HEK293 (cell line): Measurements from ENCODE around the gene THSD7A.

ENCODE experiments used
- CTCF ChIA-PET: fragments of 350-600 bp; formaldehyde crosslinking; extraction: SDS; loops from one replicate; lab custom pipeline; 2021; ENCODE audit warnings: antibody characterized with exemption; lab: Yijun Ruan, JAX
- POLR2A ChIA-PET: fragments of 300-600 bp; formaldehyde crosslinking; extraction: SDS; loops from one replicate; lab custom pipeline; 2020; ENCODE audit warnings: antibody characterized with exemption, inconsistent platforms; lab: Yijun Ruan, JAX
- H3K27ac ChIP-seq: fragments of 200-500 bp; sonication (Bioruptor generic); 2 replicates; pipeline ENCODE4 v1.5.1; 2014; ENCODE audit warnings: low read depth, low read length, control low read depth, inconsistent platforms; ENCODE audit errors: extremely low read depth
- H3K36me3 ChIP-seq, 2 experiments: fragments of 200-500 bp in 1 of 2; sonication (Bioruptor generic) in 1 of 2; 1 replicate in 1 of 2; 2 replicates in 1 of 2; pipeline ENCODE4 v1.5.1; 2014 to 2017; ENCODE audit warnings: inconsistent platforms in 2 of 2, low read length in 2 of 2; ENCODE audit not compliant: control insufficient read depth in 2 of 2, insufficient read depth in 1 of 2
- H3K4me1 ChIP-seq: fragments of 200-500 bp; sonication (Bioruptor generic); 2 replicates; pipeline ENCODE4 v1.5.1; 2014; ENCODE audit warnings: mild to moderate bottlenecking, low read length, inconsistent platforms; ENCODE audit not compliant: control insufficient read depth, insufficient read depth
- H3K4me3 ChIP-seq: 2 replicates; pipeline ENCODE4 v1.5.1; 2011; ENCODE audit warnings: low read depth, mild to moderate bottlenecking, control low read depth, low read length, moderate library complexity
- H3K9me3 ChIP-seq: fragments of 200-500 bp; sonication (Bioruptor generic); 2 replicates; pipeline ENCODE4 v1.5.1; 2014; ENCODE audit warnings: low read depth, low read length, inconsistent platforms; ENCODE audit not compliant: control insufficient read depth, insufficient read depth
- GLIS1 ChIP-seq: fragments of 450-650 bp; formaldehyde crosslinking; IDR thresholded peaks from 2 replicates; pipeline ENCODE4 v1.5.1; 2016; ENCODE audit warnings: missing biosample characterization, missing genetic modification characterization
- SCRT1 ChIP-seq: fragments of 450-650 bp; formaldehyde crosslinking; IDR thresholded peaks from 2 replicates; pipeline ENCODE4 v1.5.1; 2016; ENCODE audit warnings: missing biosample characterization, missing genetic modification characterization, borderline replicate concordance
- WT1 ChIP-seq: fragments of 450-650 bp; formaldehyde crosslinking; IDR thresholded peaks from 2 replicates; pipeline ENCODE4 v1.5.1; 2016; ENCODE audit warnings: missing biosample characterization, missing genetic modification characterization
- ZNF16 ChIP-seq: fragments of 450-650 bp; formaldehyde crosslinking; IDR thresholded peaks from 2 replicates; pipeline ENCODE4 v1.5.1; 2016; ENCODE audit warnings: low read depth, missing biosample characterization, missing genetic modification characterization
- ZNF248 ChIP-seq: fragments of 450-650 bp; formaldehyde crosslinking; IDR thresholded peaks from 2 replicates; pipeline ENCODE4 v1.5.1; 2017; ENCODE audit warnings: missing biosample characterization, missing genetic modification characterization
- ZNF350 ChIP-seq: fragments of 450-650 bp; formaldehyde crosslinking; IDR thresholded peaks from 2 replicates; pipeline ENCODE4 v1.5.0; 2017; ENCODE audit warnings: missing biosample characterization, mild to moderate bottlenecking, missing genetic modification characterization
- ZNF677 ChIP-seq: fragments of 450-650 bp; IDR thresholded peaks from 2 replicates; pipeline ENCODE4 v1.5.0; 2018; ENCODE audit warnings: missing biosample characterization, mild to moderate bottlenecking, missing genetic modification characterization, moderate library complexity
- ZNF76 ChIP-seq: fragments of 450-650 bp; formaldehyde crosslinking; IDR thresholded peaks from 2 replicates; pipeline ENCODE4; 2016; ENCODE audit warnings: low read depth, missing biosample characterization, missing genetic modification characterization, borderline replicate concordance
- TF ChIP-seq, protein P1 (sequence below): fragments of 450-650 bp; formaldehyde crosslinking; IDR thresholded peaks from 2 replicates; pipeline ENCODE4 v1.5.1; 2017; ENCODE audit warnings: missing biosample characterization, missing genetic modification characterization
- TF ChIP-seq, protein P2 (sequence below): fragments of 450-650 bp; formaldehyde crosslinking; IDR thresholded peaks from 2 replicates; pipeline ENCODE4 v1.5.1; 2016; ENCODE audit warnings: missing biosample characterization, missing genetic modification characterization
- TF ChIP-seq, protein P3 (sequence below): fragments of 450-650 bp; formaldehyde crosslinking; IDR thresholded peaks from 2 replicates; pipeline ENCODE4 v1.5.1; 2016; ENCODE audit warnings: missing biosample characterization, missing genetic modification characterization
- TF ChIP-seq, protein P4 (sequence below): fragments of 450-650 bp; formaldehyde crosslinking; conservative IDR thresholded peaks from 2 replicates; pipeline ENCODE4 v1.5.1; 2016; ENCODE audit warnings: low read depth, missing biosample characterization, missing genetic modification characterization

The THSD7A gene

DNA sequence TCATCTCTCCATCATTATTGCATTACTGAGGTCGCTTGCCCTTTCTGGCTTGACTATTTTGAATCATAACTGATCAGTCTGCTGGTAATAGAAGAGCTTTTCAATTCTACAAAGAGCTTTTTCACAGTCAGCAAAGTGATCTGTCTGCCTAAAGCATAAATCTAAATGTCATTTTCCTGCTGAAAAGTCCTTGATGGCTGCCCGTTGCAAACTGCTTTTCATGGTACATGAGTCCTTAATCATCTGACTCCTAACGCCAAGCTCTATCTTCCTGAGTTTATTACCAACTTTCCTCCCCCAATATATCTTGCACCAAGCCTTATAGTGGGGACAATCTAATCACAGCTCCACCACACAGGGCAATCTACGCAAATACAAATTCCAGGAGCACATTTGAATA lies 39.8 kb downstream of the THSD7A start (continued):
- TF ChIP-seq, protein P1, sequence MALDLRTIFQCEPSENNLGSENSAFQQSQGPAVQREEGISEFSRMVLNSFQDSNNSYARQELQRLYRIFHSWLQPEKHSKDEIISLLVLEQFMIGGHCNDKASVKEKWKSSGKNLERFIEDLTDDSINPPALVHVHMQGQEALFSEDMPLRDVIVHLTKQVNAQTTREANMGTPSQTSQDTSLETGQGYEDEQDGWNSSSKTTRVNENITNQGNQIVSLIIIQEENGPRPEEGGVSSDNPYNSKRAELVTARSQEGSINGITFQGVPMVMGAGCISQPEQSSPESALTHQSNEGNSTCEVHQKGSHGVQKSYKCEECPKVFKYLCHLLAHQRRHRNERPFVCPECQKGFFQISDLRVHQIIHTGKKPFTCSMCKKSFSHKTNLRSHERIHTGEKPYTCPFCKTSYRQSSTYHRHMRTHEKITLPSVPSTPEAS: no peak
- TF ChIP-seq ZNF350 (tag by site-specific recombination): no peak
- no peak for TF ChIP-seq SCRT1
- TF ChIP-seq, all 188 proteins: peak for 0

DNA sequence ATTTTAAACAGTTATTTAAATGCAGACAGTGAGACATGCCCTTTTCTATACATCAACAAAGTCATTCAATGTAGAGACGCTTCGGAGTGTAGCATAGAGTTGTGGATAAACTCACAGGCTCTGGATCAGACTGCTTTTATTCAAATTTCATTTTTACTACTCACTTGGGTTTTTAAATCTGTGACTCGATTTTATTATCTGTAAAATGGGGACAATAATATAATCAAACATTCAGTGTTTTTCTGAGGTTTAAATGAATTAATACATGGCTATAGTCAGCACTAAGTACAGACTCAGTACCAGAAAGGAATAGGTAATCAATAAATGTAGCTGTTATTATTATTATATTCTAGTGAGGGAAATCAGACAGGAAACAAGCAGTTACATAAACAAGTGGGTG lies 43.4 kb downstream of the THSD7A start:
- POLR2A ChIA-PET: no interaction called here
- Histone ChIP-seq H3K4me1 (peaks cover 4% of the 10 kb centered on the region), H3K27ac (no peak overlapping the region), H3K9me3 (no peaks in the 10 kb centered on the region), H3K36me3 (no peaks in the 10 kb centered on the region), H3K4me3 (no peak overlapping the region)
- no peak for TF ChIP-seq ZNF248
- no peak for TF ChIP-seq GLIS1 (tag by site-specific recombination)
- no peak for TF ChIP-seq WT1 (tag by site-specific recombination)
- TF ChIP-seq, protein P2, sequence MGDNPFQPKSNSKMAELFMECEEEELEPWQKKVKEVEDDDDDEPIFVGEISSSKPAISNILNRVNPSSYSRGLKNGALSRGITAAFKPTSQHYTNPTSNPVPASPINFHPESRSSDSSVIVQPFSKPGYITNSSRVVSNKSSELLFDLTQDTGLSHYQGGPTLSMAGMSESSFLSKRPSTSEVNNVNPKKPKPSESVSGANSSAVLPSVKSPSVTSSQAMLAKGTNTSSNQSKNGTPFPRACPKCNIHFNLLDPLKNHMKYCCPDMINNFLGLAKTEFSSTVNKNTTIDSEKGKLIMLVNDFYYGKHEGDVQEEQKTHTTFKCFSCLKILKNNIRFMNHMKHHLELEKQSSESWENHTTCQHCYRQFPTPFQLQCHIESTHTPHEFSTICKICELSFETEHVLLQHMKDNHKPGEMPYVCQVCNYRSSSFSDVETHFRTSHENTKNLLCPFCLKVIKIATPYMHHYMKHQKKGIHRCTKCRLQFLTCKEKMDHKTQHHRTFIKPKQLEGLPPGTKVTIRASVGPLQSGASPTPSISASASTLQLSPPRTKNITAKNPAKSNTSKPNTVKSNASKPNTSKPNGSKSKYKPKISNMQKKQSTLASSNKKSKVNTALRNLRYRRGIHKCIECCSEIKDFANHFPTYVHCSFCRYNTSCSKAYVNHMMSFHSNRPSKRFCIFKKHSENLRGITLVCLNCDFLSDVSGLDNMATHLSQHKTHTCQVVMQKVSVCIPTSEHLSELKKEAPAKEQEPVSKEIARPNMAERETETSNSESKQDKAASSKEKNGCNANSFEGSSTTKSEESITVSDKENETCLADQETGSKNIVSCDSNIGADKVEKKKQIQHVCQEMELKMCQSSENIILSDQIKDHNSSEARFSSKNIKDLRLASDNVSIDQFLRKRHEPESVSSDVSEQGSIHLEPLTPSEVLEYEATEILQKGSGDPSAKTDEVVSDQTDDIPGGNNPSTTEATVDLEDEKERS: no peak
- TF ChIP-seq ZNF677 (tag by site-specific recombination): no peak
- TF ChIP-seq, protein P3, sequence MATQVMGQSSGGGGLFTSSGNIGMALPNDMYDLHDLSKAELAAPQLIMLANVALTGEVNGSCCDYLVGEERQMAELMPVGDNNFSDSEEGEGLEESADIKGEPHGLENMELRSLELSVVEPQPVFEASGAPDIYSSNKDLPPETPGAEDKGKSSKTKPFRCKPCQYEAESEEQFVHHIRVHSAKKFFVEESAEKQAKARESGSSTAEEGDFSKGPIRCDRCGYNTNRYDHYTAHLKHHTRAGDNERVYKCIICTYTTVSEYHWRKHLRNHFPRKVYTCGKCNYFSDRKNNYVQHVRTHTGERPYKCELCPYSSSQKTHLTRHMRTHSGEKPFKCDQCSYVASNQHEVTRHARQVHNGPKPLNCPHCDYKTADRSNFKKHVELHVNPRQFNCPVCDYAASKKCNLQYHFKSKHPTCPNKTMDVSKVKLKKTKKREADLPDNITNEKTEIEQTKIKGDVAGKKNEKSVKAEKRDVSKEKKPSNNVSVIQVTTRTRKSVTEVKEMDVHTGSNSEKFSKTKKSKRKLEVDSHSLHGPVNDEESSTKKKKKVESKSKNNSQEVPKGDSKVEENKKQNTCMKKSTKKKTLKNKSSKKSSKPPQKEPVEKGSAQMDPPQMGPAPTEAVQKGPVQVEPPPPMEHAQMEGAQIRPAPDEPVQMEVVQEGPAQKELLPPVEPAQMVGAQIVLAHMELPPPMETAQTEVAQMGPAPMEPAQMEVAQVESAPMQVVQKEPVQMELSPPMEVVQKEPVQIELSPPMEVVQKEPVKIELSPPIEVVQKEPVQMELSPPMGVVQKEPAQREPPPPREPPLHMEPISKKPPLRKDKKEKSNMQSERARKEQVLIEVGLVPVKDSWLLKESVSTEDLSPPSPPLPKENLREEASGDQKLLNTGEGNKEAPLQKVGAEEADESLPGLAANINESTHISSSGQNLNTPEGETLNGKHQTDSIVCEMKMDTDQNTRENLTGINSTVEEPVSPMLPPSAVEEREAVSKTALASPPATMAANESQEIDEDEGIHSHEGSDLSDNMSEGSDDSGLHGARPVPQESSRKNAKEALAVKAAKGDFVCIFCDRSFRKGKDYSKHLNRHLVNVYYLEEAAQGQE (tag by site-specific recombination): no peak
- TF ChIP-seq, protein P4, sequence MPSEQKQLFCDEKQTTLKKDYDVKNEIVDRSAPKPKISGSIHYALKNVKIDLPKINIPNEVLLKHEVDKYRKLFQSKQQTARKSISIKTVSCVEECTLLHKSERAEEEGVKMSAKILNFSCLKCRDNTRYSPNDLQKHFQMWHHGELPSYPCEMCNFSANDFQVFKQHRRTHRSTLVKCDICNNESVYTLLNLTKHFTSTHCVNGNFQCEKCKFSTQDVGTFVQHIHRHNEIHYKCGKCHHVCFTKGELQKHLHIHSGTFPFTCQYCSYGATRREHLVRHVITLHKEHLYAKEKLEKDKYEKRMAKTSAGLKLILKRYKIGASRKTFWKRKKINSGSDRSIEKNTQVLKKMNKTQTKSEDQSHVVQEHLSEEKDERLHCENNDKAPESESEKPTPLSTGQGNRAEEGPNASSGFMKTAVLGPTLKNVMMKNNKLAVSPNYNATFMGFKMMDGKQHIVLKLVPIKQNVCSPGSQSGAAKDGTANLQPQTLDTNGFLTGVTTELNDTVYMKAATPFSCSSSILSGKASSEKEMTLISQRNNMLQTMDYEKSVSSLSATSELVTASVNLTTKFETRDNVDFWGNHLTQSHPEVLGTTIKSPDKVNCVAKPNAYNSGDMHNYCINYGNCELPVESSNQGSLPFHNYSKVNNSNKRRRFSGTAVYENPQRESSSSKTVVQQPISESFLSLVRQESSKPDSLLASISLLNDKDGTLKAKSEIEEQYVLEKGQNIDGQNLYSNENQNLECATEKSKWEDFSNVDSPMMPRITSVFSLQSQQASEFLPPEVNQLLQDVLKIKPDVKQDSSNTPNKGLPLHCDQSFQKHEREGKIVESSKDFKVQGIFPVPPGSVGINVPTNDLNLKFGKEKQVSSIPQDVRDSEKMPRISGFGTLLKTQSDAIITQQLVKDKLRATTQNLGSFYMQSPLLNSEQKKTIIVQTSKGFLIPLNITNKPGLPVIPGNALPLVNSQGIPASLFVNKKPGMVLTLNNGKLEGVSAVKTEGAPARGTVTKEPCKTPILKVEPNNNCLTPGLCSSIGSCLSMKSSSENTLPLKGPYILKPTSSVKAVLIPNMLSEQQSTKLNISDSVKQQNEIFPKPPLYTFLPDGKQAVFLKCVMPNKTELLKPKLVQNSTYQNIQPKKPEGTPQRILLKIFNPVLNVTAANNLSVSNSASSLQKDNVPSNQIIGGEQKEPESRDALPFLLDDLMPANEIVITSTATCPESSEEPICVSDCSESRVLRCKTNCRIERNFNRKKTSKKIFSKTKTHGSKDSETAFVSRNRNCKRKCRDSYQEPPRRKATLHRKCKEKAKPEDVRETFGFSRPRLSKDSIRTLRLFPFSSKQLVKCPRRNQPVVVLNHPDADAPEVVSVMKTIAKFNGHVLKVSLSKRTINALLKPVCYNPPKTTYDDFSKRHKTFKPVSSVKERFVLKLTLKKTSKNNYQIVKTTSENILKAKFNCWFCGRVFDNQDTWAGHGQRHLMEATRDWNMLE (tag by site-specific recombination): no peak
- no peak for TF ChIP-seq ZNF16
- no peak for TF ChIP-seq ZNF76 (tag by site-specific recombination)
- CTCF ChIA-PET: no interaction called here
